Esophagus squamous epithelium (tissue), 5 donors: ENCODE measurements around the gene BAHD1. TPM values are rescaled to one million over a fixed set of nuclear protein-coding genes. Genes with fewer than 3 reads are reported as not detected.

Source experiments
- DNase-seq: peaks from one replicate; lab custom pipeline; 2025; lab: John Stamatoyannopoulos, UW
- H3K27ac ChIP-seq, 4 donors: fragments of 200-600 bp; sonication (generic); one replicate each; pipeline ENCODE4 v1.5.1; 2016 to 2019; ENCODE audit warnings: mild to moderate bottlenecking in 1 of 4
- H3K27me3 ChIP-seq, 4 donors: fragments of 200-600 bp; sonication (generic); 1 replicate in 3 of 4; 2 replicates in 1 of 4; pipeline versions ENCODE4 v1.5.1 to v1.6.0; 2017 to 2021; ENCODE audit warnings: antibody characterized with exemption in 1 of 4
- H3K36me3 ChIP-seq, 3 donors: fragments of 200-600 bp; sonication (generic); one replicate each; pipeline ENCODE4 v1.5.1; 2016 to 2019
- H3K4me1 ChIP-seq, 3 donors: fragments of 200-600 bp; sonication (generic); one replicate each; pipeline ENCODE4 v1.5.1; 2017 to 2019
- H3K4me3 ChIP-seq, 4 donors: fragments of 200-600 bp; sonication (generic); 1 replicate in 3 of 4; 2 replicates in 1 of 4; pipeline ENCODE4 v1.5.1; 2016 to 2019; ENCODE audit warnings: mild to moderate bottlenecking in 2 of 4, moderate library complexity in 1 of 4
- H3K9me3 ChIP-seq, 3 donors: fragments of 200-600 bp; sonication (generic); one replicate each; pipeline ENCODE4 v1.5.1; 2016 to 2019
- POLR2A ChIP-seq, 4 donors: fragments of 450-650 bp; IDR thresholded peaks; one replicate each; pipeline ENCODE4 v1.6.1; 2017; ENCODE audit warnings: antibody characterized with exemption in 4 of 4, mild to moderate bottlenecking in 4 of 4, moderate library complexity in 3 of 4
- WGBS, 2 donors: methylation state at CpG; one replicate each; pipeline ENCODE4 v1.1.5; 2018; 5-methylcytosine and 5-hydroxymethylcytosine counted together
- intact Hi-C: fragments of 100-400 bp; cut with DNase I; formaldehyde crosslinking; loops from one replicate; pipeline ENCODE4 v1.15.0; 2022
- total RNA-seq, 4 donors: library from RNA; depleted of rRNA; stranded (reverse); fragments of >200 nt; gene quantifications; one replicate each; pipeline ENCODE4 v1.1.0, GENCODE V29; 2016
- TF ChIP-seq, protein P1 (sequence below), 6 experiments: fragments of 450-650 bp in 4 of 6; fragments of 200-600 bp in 2 of 6; sonication (generic) in 2 of 6; IDR thresholded peaks; one replicate each; pipeline ENCODE4 v1.5.1; 2016 to 2019; ENCODE audit warnings: antibody characterized with exemption in 6 of 6, mild to moderate bottlenecking in 4 of 6, moderate library complexity in 4 of 6
- donor health status: DM: yes; HTN: yes; CAD: no.

BAHD1 gene
- total RNA-seq, 4 donors from 2014 or later: 6.0 to 13.1 (median 9.8) TPM

GRCh38 chr15:40410476-40410875 lies 30.3 kb upstream of the BAHD1 start:
- intact Hi-C loops: loop anchor here (10.0 kb wide), 1 partner anchor 46 kb away; no protein-coding TSS in a partner anchor
- Histone ChIP-seq H3K36me3 (peaks cover 0 to 82% (median 12%) of the 10 kb centered on the region in 3 donors), H3K27ac (no peak overlapping the region), H3K27me3 (no peaks in the 10 kb centered on the region), H3K4me1 (peaks cover 0 to 20% (median 9%) of the 10 kb centered on the region in 3 donors), H3K4me3 (no peak overlapping the region), H3K9me3 (no peaks in the 10 kb centered on the region)
- no peak for TF ChIP-seq POLR2A (IDR thresholded peaks at IDR 0.05)
- TF ChIP-seq, protein P1, sequence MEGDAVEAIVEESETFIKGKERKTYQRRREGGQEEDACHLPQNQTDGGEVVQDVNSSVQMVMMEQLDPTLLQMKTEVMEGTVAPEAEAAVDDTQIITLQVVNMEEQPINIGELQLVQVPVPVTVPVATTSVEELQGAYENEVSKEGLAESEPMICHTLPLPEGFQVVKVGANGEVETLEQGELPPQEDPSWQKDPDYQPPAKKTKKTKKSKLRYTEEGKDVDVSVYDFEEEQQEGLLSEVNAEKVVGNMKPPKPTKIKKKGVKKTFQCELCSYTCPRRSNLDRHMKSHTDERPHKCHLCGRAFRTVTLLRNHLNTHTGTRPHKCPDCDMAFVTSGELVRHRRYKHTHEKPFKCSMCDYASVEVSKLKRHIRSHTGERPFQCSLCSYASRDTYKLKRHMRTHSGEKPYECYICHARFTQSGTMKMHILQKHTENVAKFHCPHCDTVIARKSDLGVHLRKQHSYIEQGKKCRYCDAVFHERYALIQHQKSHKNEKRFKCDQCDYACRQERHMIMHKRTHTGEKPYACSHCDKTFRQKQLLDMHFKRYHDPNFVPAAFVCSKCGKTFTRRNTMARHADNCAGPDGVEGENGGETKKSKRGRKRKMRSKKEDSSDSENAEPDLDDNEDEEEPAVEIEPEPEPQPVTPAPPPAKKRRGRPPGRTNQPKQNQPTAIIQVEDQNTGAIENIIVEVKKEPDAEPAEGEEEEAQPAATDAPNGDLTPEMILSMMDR (IDR thresholded peaks at IDR 0.05): no peak
- 94% methylated on average over 10 to 11 of the region's 11 CpGs for WGBS, 2 donors
- DNase-seq: no peak

DNA sequence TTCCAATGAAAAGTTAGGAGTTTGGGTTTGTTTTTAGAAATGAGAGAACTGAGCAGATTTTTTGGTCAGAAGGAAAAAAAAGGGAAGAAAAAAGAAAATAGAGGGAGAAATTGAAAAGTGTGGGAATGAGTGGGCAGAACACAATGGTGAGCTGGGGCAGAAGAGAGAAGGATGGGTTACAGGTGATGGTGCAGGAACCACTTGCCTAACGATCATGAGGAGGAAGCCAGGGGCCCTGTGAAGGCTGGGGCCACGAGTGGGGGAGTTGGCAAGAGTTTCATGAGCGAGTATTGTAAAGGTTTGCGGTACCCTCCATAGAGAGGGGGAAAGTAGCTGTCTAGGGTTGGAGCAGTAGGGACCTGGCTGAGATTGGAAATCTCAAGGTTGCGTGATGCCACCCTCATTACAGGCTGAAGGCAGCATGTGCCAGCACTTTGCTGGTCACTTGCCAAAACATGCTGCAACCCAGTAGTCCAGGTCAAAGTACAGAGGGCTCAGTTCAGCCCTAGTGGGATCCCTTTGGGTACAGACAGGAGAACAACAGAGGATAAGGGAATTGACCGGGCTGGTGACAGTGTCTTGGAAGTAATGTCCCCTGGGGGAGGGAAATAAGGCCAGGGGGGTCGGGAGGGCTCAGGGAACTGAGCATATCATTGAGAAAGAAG lies 28.5 kb upstream of the BAHD1 start:
- Histone ChIP-seq H3K36me3 (peaks cover 0 to 99% (median 18%) of the 10 kb centered on the region in 3 donors), H3K9me3 (no peaks in the 10 kb centered on the region), H3K4me3 (no peak overlapping the region), H3K4me1 (peaks cover 0 to 5% (median 0%) of the 10 kb centered on the region in 3 donors), H3K27me3 (no peaks in the 10 kb centered on the region), H3K27ac (no peak overlapping the region)
- 76 to 78% methylated on average over 6 to 7 of the region's 7 CpGs for WGBS, 2 donors
- no peak for DNase-seq
- intact Hi-C loops: loop anchor here (10.0 kb wide), 1 partner anchor 47 kb away; no protein-coding TSS in a partner anchor
- TF ChIP-seq, protein P1 (IDR thresholded peaks at IDR 0.05): no peak
- TF ChIP-seq POLR2A (IDR thresholded peaks at IDR 0.05): no peak

DNA sequence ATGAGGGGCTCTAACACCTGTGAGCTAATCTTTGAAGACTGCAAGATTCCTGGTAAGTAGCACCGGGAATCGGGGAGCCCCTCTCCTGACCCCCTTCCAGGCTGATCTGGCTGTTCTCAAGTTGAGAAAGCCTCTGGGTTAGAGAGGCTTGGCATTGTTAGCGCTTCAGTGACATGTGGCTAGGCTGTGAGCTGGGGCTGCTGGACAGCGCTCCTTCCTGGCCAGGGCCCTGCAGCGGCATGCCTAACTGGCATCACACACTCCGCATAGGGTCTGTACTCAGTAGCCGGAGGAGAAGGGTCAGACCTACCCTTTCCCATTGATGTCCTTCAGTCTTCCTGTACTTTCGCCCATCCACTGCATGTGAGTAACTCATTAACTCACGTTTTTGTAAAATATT lies 27.7 kb upstream of the BAHD1 start:
- Histone ChIP-seq H3K4me1 (no peaks in the 10 kb centered on the region), H3K9me3 (no peaks in the 10 kb centered on the region), H3K36me3 (peaks cover 0 to 99% (median 18%) of the 10 kb centered on the region in 3 donors), H3K4me3 (no peak overlapping the region), H3K27ac (no peak overlapping the region), H3K27me3 (no peaks in the 10 kb centered on the region)
- intact Hi-C loops: loop anchor here (10.0 kb wide), 1 partner anchor 48 kb away; no protein-coding TSS in a partner anchor
- TF ChIP-seq POLR2A (IDR thresholded peaks at IDR 0.05): no peak
- TF ChIP-seq, protein P1 (IDR thresholded peaks at IDR 0.05): no peak
- WGBS, 2 donors: 90 to 91% methylated on average over 7 to 9 of the region's 9 CpGs
- no peak for DNase-seq

GRCh38 chr15:40414816-40415215 lies 25.9 kb upstream of the BAHD1 start:
- H3K36me3 ChIP-seq: peaks cover 0 to 97% (median 18%) of the 10 kb centered on the region in 3 donors
- DNase-seq: no peak
- intact Hi-C loops: loop anchor here (10.0 kb wide), 1 partner anchor 50 kb away; no protein-coding TSS in a partner anchor

More at GRCh38 chr15:40414816-40415215, 25.9 kb upstream of the BAHD1 start:
- 57 to 86% methylated on average over 1 to 4 of the region's 7 CpGs for WGBS, 2 donors
- Histone ChIP-seq H3K27ac (no peak overlapping the region), H3K27me3 (no peaks in the 10 kb centered on the region), H3K4me1 (no peaks in the 10 kb centered on the region), H3K9me3 (no peaks in the 10 kb centered on the region), H3K4me3 (no peak overlapping the region)
- no peak for TF ChIP-seq POLR2A (IDR thresholded peaks at IDR 0.05)
- TF ChIP-seq, protein P1 (IDR thresholded peaks at IDR 0.05): no peak
